ENCODE measurements around the gene ADH1B. TPM values are rescaled to one million over a fixed set of nuclear protein-coding genes. Genes with fewer than 3 reads are reported as not detected.
"Not testable (repeated sequence)": the region's sequence is repeated elsewhere in the genome, so short reads cannot be mapped to it uniquely, and the experiment has no call there.

Gene ADH1B
- total RNA-seq, 5 donors from 2014 or later (not counting 1 experiment from before 2014, with no cell fraction given), result 2.0 to 3.1 (median 2.1) TPM; not detected in 2

GRCh38 chr4:99329876-99330275, 8.7 kb upstream of the ADH1B start:
- H3K27me3 ChIP-seq (replicated peaks in 1 of 2; ENCODE audit: control insufficient read depth in 2 of 2, extremely low read depth in 1 of 2, insufficient read depth in 2 of 2, low read length in 1 of 2), result peaks cover 0 to 8% of the 10 kb centered on the region in 2 experiments
- Mint-ChIP-seq H3K27ac (no peak overlapping the region), H3K27me3 (peaks cover 1 to 13% of the 10 kb centered on the region in 2 donors), H3K4me1 (no peaks in the 10 kb centered on the region), H3K4me3 (no peak overlapping the region), H3K36me3 (no peaks in the 10 kb centered on the region), H3K9me3 (peaks cover 0 to 13% (median 0%) of the 10 kb centered on the region in 3 donors)
- 86% methylated on average over 1 of the region's 2 CpGs for WGBS (ENCODE audit: insufficient coverage)
- POLR2A ChIA-PET, result no interaction called here
- H3K4me1 ChIP-seq (ENCODE audit: control insufficient read depth in 1 of 2, extremely low read depth in 1 of 2, insufficient read depth in 2 of 2, low read length in 2 of 2), result no peaks in the 10 kb centered on the region
- H3K36me3 ChIP-seq (ENCODE audit: control insufficient read depth in 2 of 2, extremely low read depth in 1 of 2, insufficient read depth in 1 of 2, low read length in 1 of 2), result no peaks in the 10 kb centered on the region
- CTCF ChIA-PET, result interaction anchor here in 1 of 2 donors (0.7 kb wide), 1 partner anchor 1402 kb away, joined by 3 read pairs; no protein-coding TSS in a partner anchor
- ATAC-seq (replicated peaks in 1 of 4) (no peak), DNase-seq (no peak)
- no peak overlapping the region for H3K4me3 ChIP-seq (ENCODE audit: control insufficient read depth in 1 of 2, extremely low read depth in 1 of 2, low read length in 1 of 2)
- no peaks in the 10 kb centered on the region for H3K9me3 ChIP-seq
- no peak overlapping the region for H3K27ac ChIP-seq (ENCODE audit: low read length)

- Histone ChIP-seq H3K36me3 (ENCODE audit: control insufficient read depth in 2 of 2, extremely low read depth in 1 of 2, insufficient read depth in 1 of 2, low read length in 1 of 2) (no peaks in the 10 kb centered on the region), H3K4me1 (ENCODE audit: control insufficient read depth in 1 of 2, extremely low read depth in 1 of 2, insufficient read depth in 2 of 2, low read length in 2 of 2) (no peaks in the 10 kb centered on the region), H3K27ac (ENCODE audit: low read length) (no peak overlapping the region), H3K27me3 (replicated peaks in 1 of 2; ENCODE audit: control insufficient read depth in 2 of 2, extremely low read depth in 1 of 2, insufficient read depth in 2 of 2, low read length in 1 of 2) (peaks cover 0 to 3% of the 10 kb centered on the region in 2 experiments), H3K4me3 (ENCODE audit: control insufficient read depth in 1 of 2, extremely low read depth in 1 of 2, low read length in 1 of 2) (no peak overlapping the region), H3K9me3 (no peaks in the 10 kb centered on the region)
- no peak for DNase-seq
- Mint-ChIP-seq H3K36me3 (no peaks in the 10 kb centered on the region), H3K4me3 (no peak overlapping the region), H3K4me1 (no peaks in the 10 kb centered on the region), H3K27me3 (peaks cover 3 to 14% of the 10 kb centered on the region in 2 donors), H3K9me3 (peaks cover 0 to 9% (median 0%) of the 10 kb centered on the region in 3 donors), H3K27ac (no peak overlapping the region)
- CTCF ChIA-PET, result no interaction called here
- no peak for ATAC-seq (replicated peaks in 1 of 4)
- WGBS (ENCODE audit: insufficient coverage), result no CpG with 5 or more reads among the region's 3 CpGs
- POLR2A ChIA-PET, result no interaction called here
Measured at GRCh38 chr4:99324979-99325378, 3.8 kb upstream of the ADH1B start.

GRCh38 chr4:99324361-99324760, 3.2 kb upstream of the ADH1B start:
- Histone ChIP-seq H3K27me3 (replicated peaks in 1 of 2; ENCODE audit: control insufficient read depth in 2 of 2, extremely low read depth in 1 of 2, insufficient read depth in 2 of 2, low read length in 1 of 2) (peaks cover 0 to 3% of the 10 kb centered on the region in 2 experiments), H3K4me3 (ENCODE audit: control insufficient read depth in 1 of 2, extremely low read depth in 1 of 2, low read length in 1 of 2) (no peak overlapping the region), H3K27ac (ENCODE audit: low read length) (no peak overlapping the region), H3K4me1 (ENCODE audit: control insufficient read depth in 1 of 2, extremely low read depth in 1 of 2, insufficient read depth in 2 of 2, low read length in 2 of 2) (no peaks in the 10 kb centered on the region), H3K36me3 (ENCODE audit: control insufficient read depth in 2 of 2, extremely low read depth in 1 of 2, insufficient read depth in 1 of 2, low read length in 1 of 2) (no peaks in the 10 kb centered on the region), H3K9me3 (no peaks in the 10 kb centered on the region)
- CTCF ChIA-PET, result no interaction called here
- POLR2A ChIA-PET, result no interaction called here
- DNase-seq (no peak), ATAC-seq (replicated peaks in 1 of 4) (no peak)
- H3K36me3 Mint-ChIP-seq, result no peaks in the 10 kb centered on the region
- no peaks in the 10 kb centered on the region for H3K4me1 Mint-ChIP-seq
- no peak overlapping the region for H3K27ac Mint-ChIP-seq
- peaks cover 3 to 15% of the 10 kb centered on the region in 2 donors for H3K27me3 Mint-ChIP-seq
- H3K4me3 Mint-ChIP-seq, result no peak overlapping the region
- H3K9me3 Mint-ChIP-seq, result peaks cover 0 to 9% (median 0%) of the 10 kb centered on the region in 3 donors
- WGBS (ENCODE audit: insufficient coverage), result no CpG with 5 or more reads among the region's 1 CpG

GRCh38 chr4:99323756-99324155, 2.6 kb upstream of the ADH1B start:
- Histone ChIP-seq H3K27me3 (replicated peaks in 1 of 2; ENCODE audit: control insufficient read depth in 2 of 2, extremely low read depth in 1 of 2, insufficient read depth in 2 of 2, low read length in 1 of 2) (peaks cover 0 to 3% of the 10 kb centered on the region in 2 experiments), H3K9me3 (no peaks in the 10 kb centered on the region), H3K4me3 (ENCODE audit: control insufficient read depth in 1 of 2, extremely low read depth in 1 of 2, low read length in 1 of 2) (no peak overlapping the region), H3K36me3 (ENCODE audit: control insufficient read depth in 2 of 2, extremely low read depth in 1 of 2, insufficient read depth in 1 of 2, low read length in 1 of 2) (no peaks in the 10 kb centered on the region), H3K4me1 (ENCODE audit: control insufficient read depth in 1 of 2, extremely low read depth in 1 of 2, insufficient read depth in 2 of 2, low read length in 2 of 2) (no peaks in the 10 kb centered on the region), H3K27ac (ENCODE audit: low read length) (no peak overlapping the region)
- ATAC-seq (replicated peaks in 1 of 4), result no peak
- ChIA-PET CTCF (no interaction called here), POLR2A (no interaction called here)
- Mint-ChIP-seq H3K27me3 (peaks cover 3 to 19% of the 10 kb centered on the region in 2 donors), H3K4me1 (no peaks in the 10 kb centered on the region), H3K36me3 (no peaks in the 10 kb centered on the region), H3K27ac (no peak overlapping the region), H3K9me3 (peaks cover 0 to 5% (median 0%) of the 10 kb centered on the region in 3 donors), H3K4me3 (no peak overlapping the region)
- WGBS (ENCODE audit: insufficient coverage), result no CpG with 5 or more reads among the region's 1 CpG
- no peak for DNase-seq

- H3K9me3 Mint-ChIP-seq; H3K4me1 ChIP-seq (ENCODE audit: control insufficient read depth in 1 of 2, extremely low read depth in 1 of 2, insufficient read depth in 2 of 2, low read length in 2 of 2); H3K27me3 Mint-ChIP-seq; H3K4me1 Mint-ChIP-seq; H3K9me3 ChIP-seq; DNase-seq; H3K36me3 ChIP-seq (ENCODE audit: control insufficient read depth in 2 of 2, extremely low read depth in 1 of 2, insufficient read depth in 1 of 2, low read length in 1 of 2); H3K36me3 Mint-ChIP-seq; H3K4me3 ChIP-seq (ENCODE audit: control insufficient read depth in 1 of 2, extremely low read depth in 1 of 2, low read length in 1 of 2); H3K27ac Mint-ChIP-seq; POLR2A ChIA-PET; H3K27me3 ChIP-seq (replicated peaks in 1 of 2; ENCODE audit: control insufficient read depth in 2 of 2, extremely low read depth in 1 of 2, insufficient read depth in 2 of 2, low read length in 1 of 2); ATAC-seq (replicated peaks in 1 of 4); CTCF ChIA-PET; H3K4me3 Mint-ChIP-seq; H3K27ac ChIP-seq (ENCODE audit: low read length): not testable (repeated sequence)
- 68% methylated on average over 4 of the region's 8 CpGs for WGBS (ENCODE audit: insufficient coverage)
Measured at GRCh38 chr4:99317811-99318210, 3.4 kb downstream of the ADH1B start.

- H3K36me3 ChIP-seq (ENCODE audit: control insufficient read depth in 2 of 2, extremely low read depth in 1 of 2, insufficient read depth in 1 of 2, low read length in 1 of 2), result no peaks in the 10 kb centered on the region
- ATAC-seq (replicated peaks in 1 of 4), result no peak
- ChIA-PET POLR2A (no interaction called here), CTCF (no interaction called here)
- Mint-ChIP-seq H3K4me1 (no peaks in the 10 kb centered on the region), H3K9me3 (no peaks in the 10 kb centered on the region), H3K27ac (no peak overlapping the region), H3K4me3 (no peak overlapping the region), H3K36me3 (no peaks in the 10 kb centered on the region), H3K27me3 (peaks cover 4 to 10% of the 10 kb centered on the region in 2 donors)
- H3K4me3 ChIP-seq (ENCODE audit: control insufficient read depth in 1 of 2, extremely low read depth in 1 of 2, low read length in 1 of 2), result no peak overlapping the region
- H3K27me3 ChIP-seq (replicated peaks in 1 of 2; ENCODE audit: control insufficient read depth in 2 of 2, extremely low read depth in 1 of 2, insufficient read depth in 2 of 2, low read length in 1 of 2), result peaks cover 0 to 2% of the 10 kb centered on the region in 2 experiments
- DNase-seq, result no peak
- H3K4me1 ChIP-seq (ENCODE audit: control insufficient read depth in 1 of 2, extremely low read depth in 1 of 2, insufficient read depth in 2 of 2, low read length in 2 of 2), result no peaks in the 10 kb centered on the region
- no peaks in the 10 kb centered on the region for H3K9me3 ChIP-seq
- no peak overlapping the region for H3K27ac ChIP-seq (ENCODE audit: low read length)
- WGBS (ENCODE audit: insufficient coverage), result 100% methylated on average over 1 of the region's 3 CpGs
Measured at GRCh38 chr4:99317354-99317753, 3.8 kb downstream of the ADH1B start.

- Histone ChIP-seq H3K4me1 (ENCODE audit: control insufficient read depth in 1 of 2, extremely low read depth in 1 of 2, insufficient read depth in 2 of 2, low read length in 2 of 2) (no peaks in the 10 kb centered on the region), H3K27me3 (replicated peaks in 1 of 2; ENCODE audit: control insufficient read depth in 2 of 2, extremely low read depth in 1 of 2, insufficient read depth in 2 of 2, low read length in 1 of 2) (peaks cover 0 to 2% of the 10 kb centered on the region in 2 experiments), H3K4me3 (ENCODE audit: control insufficient read depth in 1 of 2, extremely low read depth in 1 of 2, low read length in 1 of 2) (no peak overlapping the region), H3K36me3 (ENCODE audit: control insufficient read depth in 2 of 2, extremely low read depth in 1 of 2, insufficient read depth in 1 of 2, low read length in 1 of 2) (no peaks in the 10 kb centered on the region), H3K9me3 (no peaks in the 10 kb centered on the region), H3K27ac (ENCODE audit: low read length) (no peak overlapping the region)
- CTCF ChIA-PET, result no interaction called here
- 83% methylated on average over 4 of the region's 6 CpGs for WGBS (ENCODE audit: insufficient coverage)
- no peaks in the 10 kb centered on the region for H3K36me3 Mint-ChIP-seq
- H3K27me3 Mint-ChIP-seq, result peaks cover 2 to 14% of the 10 kb centered on the region in 2 donors
- ATAC-seq (replicated peaks in 1 of 4) (no peak), DNase-seq (no peak)
- POLR2A ChIA-PET, result no interaction called here
- H3K9me3 Mint-ChIP-seq, result no peaks in the 10 kb centered on the region
- no peak overlapping the region for H3K27ac Mint-ChIP-seq
- H3K4me1 Mint-ChIP-seq, result no peaks in the 10 kb centered on the region
- no peak overlapping the region for H3K4me3 Mint-ChIP-seq
Measured at GRCh38 chr4:99315839-99316238, 5.4 kb downstream of the ADH1B start.
